Measurements from ENCODE around the gene ZNF414. TPM values are rescaled to one million over a fixed set of nuclear protein-coding genes. Genes with fewer than 3 reads are reported as not detected.

Gene ZNF414
- polyA plus RNA-seq, 3 donors from 2014 or later, result 6.0 to 20.8 (median 8.3) TPM

GRCh38 chr19:8498295-8498694 lies 15.7 kb downstream of the ZNF414 start:
- no peak for DNase-seq
- Mint-ChIP-seq H3K4me3 (no peak overlapping the region), H3K4me1 (peaks cover 20 to 34% of the 10 kb centered on the region in 2 donors), H3K9me3 (no peaks in the 10 kb centered on the region), H3K36me3 (peaks cover 0 to 6% (median 0%) of the 10 kb centered on the region in 3 donors), H3K27ac (no peak overlapping the region), H3K27me3 (ENCODE audit: low read depth in 3 of 3) (peaks cover 0 to 4% (median 3%) of the 10 kb centered on the region in 3 donors)

DNA sequence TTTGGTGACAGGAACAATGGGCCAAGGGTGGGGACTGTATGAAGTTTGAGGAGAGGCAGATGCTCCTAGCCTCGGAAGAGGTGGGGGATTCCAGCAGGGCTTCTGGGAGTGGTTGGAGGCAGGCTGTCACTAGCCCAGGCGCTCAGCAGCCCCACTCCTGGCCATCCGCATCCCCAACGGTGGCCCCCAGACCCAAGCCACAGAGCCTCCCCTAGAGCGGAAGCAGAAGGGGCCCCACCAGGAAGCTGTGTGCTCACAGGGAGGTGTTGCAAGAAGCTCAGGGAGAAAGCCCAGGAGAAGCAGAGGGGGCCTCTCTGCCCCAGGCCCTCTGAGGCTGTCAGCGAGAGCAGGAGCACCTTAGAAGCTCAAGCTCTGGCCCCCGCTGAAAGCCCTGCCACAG lies 19.8 kb downstream of the ZNF414 start:
- peaks cover 0 to 3% (median 0%) of the 10 kb centered on the region in 3 donors for H3K36me3 Mint-ChIP-seq
- no peak overlapping the region for H3K27ac Mint-ChIP-seq
- no peak for DNase-seq
- H3K4me3 Mint-ChIP-seq, result no peak overlapping the region
- H3K4me1 Mint-ChIP-seq, result peaks cover under 1 to 13% of the 10 kb centered on the region in 2 donors
- no peaks in the 10 kb centered on the region for H3K9me3 Mint-ChIP-seq
- peaks cover 0 to 7% (median 2%) of the 10 kb centered on the region in 3 donors for H3K27me3 Mint-ChIP-seq (ENCODE audit: low read depth in 3 of 3)

- Mint-ChIP-seq H3K36me3 (peaks cover 0 to 14% (median 10%) of the 10 kb centered on the region in 3 donors), H3K27me3 (ENCODE audit: low read depth in 3 of 3) (peaks cover 5 to 8% (median 7%) of the 10 kb centered on the region in 3 donors), H3K4me1 (peaks cover 26 to 37% of the 10 kb centered on the region in 2 donors), H3K4me3 (no peak overlapping the region), H3K9me3 (no peaks in the 10 kb centered on the region), H3K27ac (peak overlapping the region in 1 of 6 donors; percentile 35)
- DNase-seq, result no peak
Measured at GRCh38 chr19:8491574-8491973, 22.4 kb downstream of the ZNF414 start.

GRCh38 chr19:8490873-8491272 lies 23.1 kb downstream of the ZNF414 start:
- Mint-ChIP-seq H3K4me3 (no peak overlapping the region), H3K27ac (peak overlapping the region in 2 of 6 donors; percentile 30 to 57), H3K36me3 (peaks cover 0 to 17% (median 13%) of the 10 kb centered on the region in 3 donors), H3K27me3 (ENCODE audit: low read depth in 3 of 3) (peaks cover 7 to 10% (median 7%) of the 10 kb centered on the region in 3 donors), H3K4me1 (peaks cover 31 to 41% of the 10 kb centered on the region in 2 donors), H3K9me3 (no peaks in the 10 kb centered on the region)
- DNase-seq, result no peak

GRCh38 chr19:8490395-8490760 lies 23.6 kb downstream of the ZNF414 start:
- Mint-ChIP-seq H3K9me3 (no peaks in the 10 kb centered on the region), H3K27me3 (ENCODE audit: low read depth in 3 of 3) (peaks cover 7 to 11% (median 7%) of the 10 kb centered on the region in 3 donors), H3K36me3 (peaks cover 0 to 19% (median 13%) of the 10 kb centered on the region in 3 donors), H3K4me3 (no peak overlapping the region), H3K4me1 (peaks cover 31 to 38% of the 10 kb centered on the region in 2 donors), H3K27ac (no peak overlapping the region)
- no peak for DNase-seq

DNA sequence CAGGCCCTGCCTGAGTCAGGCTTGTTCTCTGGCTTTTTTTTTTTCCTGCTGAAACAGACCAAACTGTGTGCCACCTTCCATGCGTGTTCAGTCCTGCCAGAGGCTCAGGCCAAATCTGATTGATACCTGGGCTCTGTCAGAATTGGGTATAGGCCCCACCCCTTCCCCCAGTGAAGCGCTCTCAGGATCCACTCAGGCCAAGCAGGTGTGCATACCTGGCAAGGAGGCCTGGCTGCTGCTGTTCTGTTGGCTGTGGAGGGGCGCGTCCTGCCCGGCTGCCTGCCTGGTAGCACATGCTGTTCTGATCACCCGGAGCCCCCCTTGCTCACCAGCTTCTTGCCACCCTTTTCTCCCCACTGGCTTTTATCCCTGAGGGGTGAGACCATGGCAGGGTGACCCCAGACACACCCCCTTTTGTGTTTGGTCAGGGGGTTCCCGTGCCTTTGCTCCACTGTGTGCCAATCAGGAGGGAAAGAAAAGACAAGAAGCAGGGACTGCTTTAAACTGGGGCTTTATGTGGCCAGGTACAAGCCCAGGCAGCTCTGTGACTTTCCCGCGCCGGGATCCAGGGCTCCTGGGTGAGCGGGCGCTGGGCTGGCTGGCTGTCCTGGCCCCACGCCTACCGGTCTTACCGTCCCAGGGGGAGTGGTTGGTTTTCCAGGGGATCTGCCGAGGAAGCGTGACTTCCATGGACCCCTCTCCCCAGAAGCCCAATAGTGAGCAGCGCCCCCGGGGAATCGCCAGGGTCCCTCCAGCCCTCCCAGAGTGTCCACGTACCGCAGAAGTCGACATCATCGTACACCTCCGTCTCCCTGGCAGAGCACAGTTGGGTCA lies 24.2 kb downstream of the ZNF414 start:
- H3K9me3 Mint-ChIP-seq, result no peaks in the 10 kb centered on the region
- H3K36me3 Mint-ChIP-seq, result peaks cover 0 to 24% (median 17%) of the 10 kb centered on the region in 3 donors
- peaks cover 31 to 39% of the 10 kb centered on the region in 2 donors for H3K4me1 Mint-ChIP-seq
- H3K27ac Mint-ChIP-seq, result peak overlapping the region in 5 of 6 donors; percentile 7 to 77 (median 59)
- H3K27me3 Mint-ChIP-seq (ENCODE audit: low read depth in 3 of 3), result peaks cover 7 to 16% (median 8%) of the 10 kb centered on the region in 3 donors
- peak overlapping the region in 1 of 5 donors; percentile 18 for H3K4me3 Mint-ChIP-seq
- no peak for DNase-seq

GRCh38 chr19:8488365-8488764 lies 25.6 kb downstream of the ZNF414 start:
- Mint-ChIP-seq H3K36me3 (peaks cover 0 to 24% (median 17%) of the 10 kb centered on the region in 3 donors), H3K9me3 (no peaks in the 10 kb centered on the region), H3K4me3 (peak overlapping the region in 3 of 5 donors; percentile 59 to 77 (median 66)), H3K27me3 (ENCODE audit: low read depth in 3 of 3) (peaks cover 8 to 16% (median 8%) of the 10 kb centered on the region in 3 donors), H3K27ac (peak overlapping the region; percentile 85 to 91 (median 88)), H3K4me1 (peaks cover 31 to 33% of the 10 kb centered on the region in 2 donors)
- no peak for DNase-seq

DNA sequence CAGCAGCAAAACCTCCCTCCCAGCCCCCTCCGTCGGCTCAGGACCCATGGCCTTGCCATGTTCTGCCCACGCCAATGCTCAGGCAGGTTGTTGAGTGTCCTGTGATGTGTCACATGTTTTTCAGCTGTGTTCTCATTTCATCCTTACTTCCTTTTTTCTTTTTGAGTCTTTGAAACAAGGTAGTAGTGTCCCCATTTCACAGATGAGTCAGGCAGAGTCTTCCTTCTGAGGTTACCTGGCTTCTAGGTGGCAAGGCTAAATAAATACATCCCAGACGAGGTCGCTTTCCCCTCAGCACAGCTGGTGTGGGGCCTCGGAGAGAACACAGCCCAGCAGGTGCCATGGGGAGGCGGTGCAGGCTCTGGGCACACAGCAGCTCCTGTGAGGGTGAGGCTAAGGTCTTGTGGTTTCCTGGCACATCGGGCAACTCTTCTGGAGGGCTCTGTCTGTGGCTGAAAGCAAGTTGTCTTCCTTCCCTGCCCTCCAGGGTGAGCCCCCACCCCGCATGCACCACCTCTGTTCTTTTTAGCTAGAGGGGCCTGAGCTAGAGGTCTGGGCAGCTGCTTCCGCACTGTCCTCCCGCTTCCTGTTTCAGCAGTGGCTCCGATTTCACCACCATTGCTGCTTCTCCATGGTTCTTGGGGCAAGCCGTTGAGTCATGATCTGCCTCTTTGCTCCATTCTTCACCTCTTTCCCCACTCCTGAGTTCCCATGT lies 26.7 kb downstream of the ZNF414 start:
- H3K27me3 Mint-ChIP-seq (ENCODE audit: low read depth in 3 of 3), result peaks cover 8 to 16% (median 8%) of the 10 kb centered on the region in 3 donors
- peaks cover 35 to 38% of the 10 kb centered on the region in 2 donors for H3K4me1 Mint-ChIP-seq
- peak overlapping the region; percentile 39 to 77 (median 59) for H3K4me3 Mint-ChIP-seq
- peak overlapping the region; percentile 85 to 91 (median 88) for H3K27ac Mint-ChIP-seq
- H3K36me3 Mint-ChIP-seq, result peaks cover 5 to 34% (median 20%) of the 10 kb centered on the region in 3 donors
- no peaks in the 10 kb centered on the region for H3K9me3 Mint-ChIP-seq
- DNase-seq, result peak; percentile 52 to 66 (median 58)

DNA sequence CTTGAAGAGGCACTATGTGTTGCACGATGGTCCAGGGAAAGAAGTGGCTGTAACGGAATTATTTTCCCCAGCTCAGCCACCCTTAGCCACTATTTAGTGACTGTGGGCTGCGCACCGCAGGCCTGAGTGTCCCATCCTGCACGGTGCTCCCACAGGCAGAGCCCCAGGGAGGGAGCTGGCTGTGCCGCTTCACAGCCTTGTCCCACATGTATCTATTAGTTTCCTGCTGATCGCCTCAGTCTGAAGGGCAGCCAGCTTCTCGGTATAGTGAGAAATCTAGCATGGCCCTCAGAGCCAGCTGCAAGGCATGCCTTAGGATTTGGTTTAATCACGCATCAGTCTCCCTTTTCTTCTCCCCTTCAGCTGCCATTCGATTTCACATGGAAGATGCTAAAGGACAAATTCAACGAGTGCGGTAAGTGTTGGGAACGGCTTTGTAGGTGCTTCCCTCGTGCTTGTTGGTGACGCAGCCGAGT lies 27.3 kb downstream of the ZNF414 start:
- H3K36me3 Mint-ChIP-seq, result peaks cover 5 to 37% (median 20%) of the 10 kb centered on the region in 3 donors
- H3K9me3 Mint-ChIP-seq, result no peaks in the 10 kb centered on the region
- H3K27me3 Mint-ChIP-seq (ENCODE audit: low read depth in 3 of 3), result peaks cover 8 to 16% (median 8%) of the 10 kb centered on the region in 3 donors
- peak overlapping the region in 4 of 5 donors; percentile 39 to 77 (median 54) for H3K4me3 Mint-ChIP-seq
- peak overlapping the region; percentile 85 to 91 (median 88) for H3K27ac Mint-ChIP-seq
- peaks cover 38 to 39% of the 10 kb centered on the region in 2 donors for H3K4me1 Mint-ChIP-seq
- no peak for DNase-seq

GRCh38 chr19:8485561-8486371 lies 28.2 kb downstream of the ZNF414 start:
- H3K4me3 Mint-ChIP-seq, result no peak overlapping the region
- no peak for DNase-seq
- peak overlapping the region in 4 of 6 donors; percentile 26 to 88 (median 58) for H3K27ac Mint-ChIP-seq
- H3K27me3 Mint-ChIP-seq (ENCODE audit: low read depth in 3 of 3), result peaks cover 8 to 16% (median 13%) of the 10 kb centered on the region in 3 donors
- peaks cover 5 to 37% (median 20%) of the 10 kb centered on the region in 3 donors for H3K36me3 Mint-ChIP-seq
- H3K4me1 Mint-ChIP-seq, result peaks cover 47 to 48% of the 10 kb centered on the region in 2 donors
- no peaks in the 10 kb centered on the region for H3K9me3 Mint-ChIP-seq

DNA sequence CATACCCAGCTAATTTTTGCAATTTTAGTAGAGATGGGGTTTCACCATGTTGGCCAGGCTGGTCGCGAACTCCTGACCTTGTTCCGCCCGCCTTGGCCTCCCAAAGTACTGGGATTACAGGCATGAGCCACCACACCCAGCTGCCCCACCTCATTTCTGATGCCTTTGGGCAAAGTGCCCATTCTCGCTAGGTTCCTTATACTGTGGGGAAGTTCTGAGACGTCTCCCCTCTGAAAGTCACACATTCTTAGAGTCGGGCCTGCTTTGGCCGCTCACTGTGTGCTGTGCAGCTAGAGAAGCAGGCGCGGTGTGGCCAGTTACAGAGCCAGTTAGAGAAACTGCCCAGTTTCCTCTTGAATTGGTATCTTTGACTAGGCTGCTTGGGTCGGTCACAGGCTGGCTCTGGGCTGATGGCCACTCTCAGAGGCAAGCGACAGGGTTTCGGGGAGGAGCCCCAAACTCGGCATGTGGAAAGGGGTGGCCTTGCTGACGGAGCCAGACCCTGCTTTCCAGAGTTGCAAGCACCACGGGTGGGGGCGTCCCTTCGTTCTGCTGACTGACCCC lies 29.6 kb downstream of the ZNF414 start:
- H3K27ac Mint-ChIP-seq, result no peak overlapping the region
- H3K9me3 Mint-ChIP-seq, result no peaks in the 10 kb centered on the region
- H3K4me3 Mint-ChIP-seq, result no peak overlapping the region
- peaks cover 4 to 16% (median 13%) of the 10 kb centered on the region in 3 donors for H3K27me3 Mint-ChIP-seq (ENCODE audit: low read depth in 3 of 3)
- peaks cover 53 to 54% of the 10 kb centered on the region in 2 donors for H3K4me1 Mint-ChIP-seq
- DNase-seq, result no peak
- peaks cover 5 to 35% (median 20%) of the 10 kb centered on the region in 3 donors for H3K36me3 Mint-ChIP-seq

- peaks cover 3 to 15% (median 12%) of the 10 kb centered on the region in 3 donors for H3K27me3 Mint-ChIP-seq (ENCODE audit: low read depth in 3 of 3)
- no peak overlapping the region for H3K4me3 Mint-ChIP-seq
- H3K36me3 Mint-ChIP-seq, result peaks cover 6 to 31% (median 24%) of the 10 kb centered on the region in 3 donors
- H3K9me3 Mint-ChIP-seq, result no peaks in the 10 kb centered on the region
- peak overlapping the region in 4 of 6 donors; percentile 9 to 41 (median 15) for H3K27ac Mint-ChIP-seq
- H3K4me1 Mint-ChIP-seq, result peaks cover 53 to 56% of the 10 kb centered on the region in 2 donors
- DNase-seq, result no peak
Measured at GRCh38 chr19:8483165-8483564, 30.8 kb downstream of the ZNF414 start.

Measured in immature natural killer cell (primary cell).